ENCODE data around the gene ZNF862.

ZNF862 gene

DNA sequence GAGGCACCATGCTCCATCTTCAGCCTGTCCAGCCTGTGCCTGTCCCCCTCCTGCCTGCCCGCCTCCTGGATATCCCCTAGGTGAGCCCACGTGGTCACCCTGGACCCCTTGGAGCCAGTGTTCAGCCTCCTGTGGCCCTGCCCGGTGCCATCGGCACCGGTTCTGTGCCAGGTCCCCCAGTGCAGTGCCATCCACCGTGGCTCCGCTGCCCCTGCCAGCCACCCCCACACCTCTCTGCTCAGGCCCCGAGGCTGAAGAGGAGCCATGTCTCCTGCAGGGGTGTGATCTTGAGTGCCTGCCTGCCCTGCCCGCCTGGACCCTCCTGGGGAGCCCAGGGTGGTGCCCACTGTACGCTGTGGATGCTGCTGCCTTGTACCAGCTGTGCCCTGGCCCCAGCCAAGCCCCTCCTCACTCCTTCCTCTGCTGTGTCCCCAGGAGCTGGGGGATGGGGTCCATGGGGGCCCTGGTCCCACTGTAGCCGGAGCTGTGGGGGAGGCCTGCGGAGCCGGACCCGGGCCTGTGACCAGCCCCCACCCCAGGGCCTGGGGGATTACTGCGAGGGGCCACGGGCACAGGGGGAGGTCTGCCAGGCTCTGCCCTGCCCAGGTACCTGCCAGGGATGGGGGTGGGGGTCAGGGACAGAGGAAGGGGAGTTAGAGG is 26.2 kb upstream of the ZNF862 start:
- DNase-seq (ENCODE audit: low spot score), result no peak

DNA sequence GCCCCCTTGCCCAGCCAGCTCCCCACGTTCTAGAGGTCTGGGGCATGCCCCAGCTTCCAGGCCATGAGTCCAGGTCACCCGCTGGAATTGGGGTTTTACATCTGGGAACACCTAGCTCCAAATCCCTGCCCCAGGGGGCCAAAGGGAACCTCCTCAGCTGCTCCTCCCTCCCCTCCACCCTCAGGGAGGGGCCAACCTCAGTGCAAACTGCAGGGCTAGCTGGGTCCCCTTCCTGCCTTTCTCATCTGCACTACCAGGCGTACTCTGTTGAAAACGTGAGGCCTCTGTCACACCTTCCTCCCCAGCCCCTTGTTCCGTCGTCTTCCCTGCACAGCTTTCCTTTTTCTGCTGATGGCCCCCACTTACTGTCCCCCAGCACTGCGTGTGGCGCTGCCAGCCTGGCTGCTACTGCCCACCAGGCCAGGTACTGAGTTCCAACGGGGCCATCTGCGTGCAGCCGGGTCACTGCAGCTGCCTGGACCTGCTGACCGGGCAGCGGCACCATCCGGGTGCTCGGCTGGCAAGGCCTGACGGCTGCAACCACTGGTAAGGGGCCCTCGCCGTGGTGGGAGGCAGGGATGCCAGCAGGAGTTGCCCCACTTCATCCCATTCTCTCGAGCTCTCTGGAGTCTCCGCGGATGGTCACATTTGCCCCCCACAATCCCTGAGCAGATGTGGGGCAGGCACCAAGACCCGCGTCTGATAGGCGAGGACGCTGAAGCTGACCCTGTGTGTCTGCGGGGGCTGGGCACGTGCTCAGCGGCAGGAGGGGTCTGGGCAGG is 24.7 kb upstream of the ZNF862 start:
- no peak for DNase-seq (ENCODE audit: low spot score)

GRCh38 chr7:149814494-149814893 is 23.7 kb upstream of the ZNF862 start:
- no peak for DNase-seq (ENCODE audit: low spot score)

DNA sequence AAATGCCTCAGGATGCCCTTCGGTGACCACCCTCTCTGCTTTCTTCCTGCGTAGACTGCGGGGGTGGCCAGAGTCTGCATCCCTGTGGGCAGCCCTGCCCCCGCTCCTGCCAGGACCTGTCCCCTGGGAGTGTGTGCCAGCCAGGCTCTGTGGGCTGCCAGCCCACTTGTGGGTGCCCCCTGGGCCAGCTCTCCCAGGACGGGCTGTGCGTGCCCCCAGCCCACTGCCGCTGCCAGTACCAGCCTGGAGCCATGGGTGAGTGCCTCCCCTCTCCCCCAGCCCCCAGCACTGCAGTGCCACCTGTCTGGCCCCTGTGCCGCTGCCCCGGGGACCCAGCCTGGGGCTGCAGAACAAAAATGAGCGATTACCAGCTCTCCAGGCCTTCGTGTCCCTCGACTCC is 23.1 kb upstream of the ZNF862 start:
- DNase-seq (ENCODE audit: low spot score), result no peak

DNA sequence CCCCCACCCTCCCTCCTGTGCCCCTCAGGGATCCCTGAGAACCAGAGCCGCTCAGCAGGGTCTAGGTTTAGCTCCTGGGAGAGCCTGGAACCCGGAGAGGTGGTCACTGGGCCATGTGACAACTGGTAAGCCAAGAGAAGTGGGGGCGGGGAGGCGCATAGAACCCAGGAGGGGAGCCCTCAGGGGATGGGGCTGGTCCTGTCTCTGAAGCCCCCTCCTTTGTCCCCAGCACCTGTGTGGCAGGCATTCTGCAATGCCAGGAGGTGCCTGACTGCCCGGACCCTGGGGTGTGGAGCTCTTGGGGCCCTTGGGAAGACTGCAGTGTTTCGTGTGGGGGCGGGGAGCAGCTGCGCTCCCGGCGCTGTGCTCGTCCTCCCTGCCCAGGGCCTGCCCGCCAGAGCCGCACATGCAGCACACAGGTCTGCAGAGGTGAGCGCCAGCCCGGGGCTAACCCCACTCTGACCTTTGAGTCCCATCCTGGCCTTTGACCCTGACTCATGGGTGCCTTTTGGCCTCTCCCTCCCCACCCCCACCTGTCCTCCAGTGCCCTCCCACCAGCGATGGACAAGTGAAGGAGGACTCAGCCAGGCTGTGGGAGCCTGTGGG is 22.4 kb upstream of the ZNF862 start:
- DNase-seq (ENCODE audit: low spot score), result no peak

DNA sequence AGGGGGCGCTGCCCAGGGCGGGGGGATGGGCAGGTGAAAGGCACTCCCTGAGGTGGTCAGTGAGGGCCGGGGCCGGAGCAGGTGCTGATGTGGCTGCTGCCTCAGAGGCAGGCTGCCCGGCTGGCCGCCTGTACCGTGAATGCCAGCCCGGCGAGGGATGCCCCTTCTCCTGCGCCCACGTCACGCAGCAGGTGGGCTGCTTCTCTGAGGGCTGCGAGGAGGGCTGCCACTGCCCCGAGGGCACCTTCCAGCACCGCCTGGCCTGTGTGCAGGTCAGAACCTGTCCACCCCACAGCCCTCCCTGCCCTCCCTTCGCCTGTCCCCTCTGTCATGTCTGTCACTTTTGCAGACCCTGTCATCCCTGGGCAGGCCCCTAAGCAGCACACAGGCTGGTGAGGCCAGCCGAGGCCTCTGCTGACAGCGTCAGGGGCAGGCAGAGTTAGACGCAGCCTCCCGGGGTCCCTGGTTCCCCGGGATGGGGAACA is 21.9 kb upstream of the ZNF862 start:
- no peak for DNase-seq (ENCODE audit: low spot score)

- no peak for DNase-seq (ENCODE audit: low spot score)
Measured at GRCh38 chr7:149816794-149817193, 21.4 kb upstream of the ZNF862 start.

DNA sequence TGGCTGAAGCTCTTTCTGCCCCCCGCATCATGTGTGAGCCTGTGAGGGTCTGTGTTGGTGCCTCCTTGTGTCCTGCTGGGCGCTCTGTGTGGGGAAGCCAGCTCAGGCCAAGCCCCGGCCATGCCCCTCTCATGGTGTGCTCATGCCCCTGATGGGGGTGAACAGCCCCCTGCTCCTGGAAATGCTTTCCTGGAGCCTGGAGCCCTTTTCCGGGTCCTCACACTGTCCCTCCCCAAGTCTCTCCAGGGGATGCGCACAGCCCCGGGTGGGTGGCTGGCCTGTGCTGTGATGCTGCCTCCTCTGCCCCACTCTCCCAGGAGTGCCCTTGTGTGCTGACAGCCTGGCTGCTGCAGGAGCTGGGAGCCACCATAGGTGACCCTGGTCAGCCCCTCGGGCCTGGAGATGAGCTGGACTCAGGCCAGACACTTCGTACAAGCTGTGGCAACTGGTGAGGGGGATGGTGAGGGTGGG is 20.8 kb upstream of the ZNF862 start:
- no peak for DNase-seq (ENCODE audit: low spot score)

DNA sequence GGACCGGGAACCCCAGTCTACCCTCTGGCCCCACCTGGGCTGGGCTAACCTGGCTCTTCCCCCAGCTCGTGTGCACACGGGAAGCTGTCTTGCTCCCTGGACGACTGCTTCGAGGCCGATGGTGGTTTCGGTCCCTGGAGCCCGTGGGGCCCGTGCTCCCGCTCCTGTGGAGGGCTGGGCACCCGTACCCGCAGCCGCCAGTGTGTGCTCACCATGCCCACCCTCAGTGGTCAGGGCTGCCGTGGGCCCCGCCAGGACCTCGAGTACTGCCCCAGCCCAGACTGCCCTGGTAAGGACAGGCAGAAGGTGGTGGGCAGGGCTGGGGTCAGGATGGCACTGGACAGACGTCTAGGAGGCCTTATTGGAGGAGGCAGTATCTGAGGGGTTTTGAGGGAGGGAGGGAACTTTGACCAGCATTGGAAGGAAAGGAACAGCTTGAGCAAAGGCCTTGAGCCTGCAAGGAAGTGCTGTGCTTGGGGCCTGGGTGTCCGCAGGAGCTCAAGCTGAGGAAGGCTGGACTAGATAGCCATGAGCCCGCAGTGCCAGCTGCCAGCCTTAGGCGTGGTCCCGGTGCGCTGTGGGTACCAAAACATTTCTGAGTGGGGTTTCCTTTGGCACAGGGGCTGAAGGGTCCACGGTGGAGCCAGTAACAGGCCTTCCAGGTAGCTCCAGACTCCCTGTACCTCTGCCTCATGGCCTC is 20.2 kb upstream of the ZNF862 start:
- DNase-seq (ENCODE audit: low spot score), result no peak

- no peak for DNase-seq (ENCODE audit: low spot score)
Measured at GRCh38 chr7:149818536-149818840, 19.7 kb upstream of the ZNF862 start.

GRCh38 chr7:149819141-149819960 is 18.8 kb upstream of the ZNF862 start:
- DNase-seq (ENCODE audit: low spot score), result no peak

GRCh38 chr7:149819961-149820340 is 18.2 kb upstream of the ZNF862 start:
- no peak for DNase-seq (ENCODE audit: low spot score)

GRCh38 chr7:149820622-149821190 is 17.5 kb upstream of the ZNF862 start:
- DNase-seq (ENCODE audit: low spot score), result no peak

DNA sequence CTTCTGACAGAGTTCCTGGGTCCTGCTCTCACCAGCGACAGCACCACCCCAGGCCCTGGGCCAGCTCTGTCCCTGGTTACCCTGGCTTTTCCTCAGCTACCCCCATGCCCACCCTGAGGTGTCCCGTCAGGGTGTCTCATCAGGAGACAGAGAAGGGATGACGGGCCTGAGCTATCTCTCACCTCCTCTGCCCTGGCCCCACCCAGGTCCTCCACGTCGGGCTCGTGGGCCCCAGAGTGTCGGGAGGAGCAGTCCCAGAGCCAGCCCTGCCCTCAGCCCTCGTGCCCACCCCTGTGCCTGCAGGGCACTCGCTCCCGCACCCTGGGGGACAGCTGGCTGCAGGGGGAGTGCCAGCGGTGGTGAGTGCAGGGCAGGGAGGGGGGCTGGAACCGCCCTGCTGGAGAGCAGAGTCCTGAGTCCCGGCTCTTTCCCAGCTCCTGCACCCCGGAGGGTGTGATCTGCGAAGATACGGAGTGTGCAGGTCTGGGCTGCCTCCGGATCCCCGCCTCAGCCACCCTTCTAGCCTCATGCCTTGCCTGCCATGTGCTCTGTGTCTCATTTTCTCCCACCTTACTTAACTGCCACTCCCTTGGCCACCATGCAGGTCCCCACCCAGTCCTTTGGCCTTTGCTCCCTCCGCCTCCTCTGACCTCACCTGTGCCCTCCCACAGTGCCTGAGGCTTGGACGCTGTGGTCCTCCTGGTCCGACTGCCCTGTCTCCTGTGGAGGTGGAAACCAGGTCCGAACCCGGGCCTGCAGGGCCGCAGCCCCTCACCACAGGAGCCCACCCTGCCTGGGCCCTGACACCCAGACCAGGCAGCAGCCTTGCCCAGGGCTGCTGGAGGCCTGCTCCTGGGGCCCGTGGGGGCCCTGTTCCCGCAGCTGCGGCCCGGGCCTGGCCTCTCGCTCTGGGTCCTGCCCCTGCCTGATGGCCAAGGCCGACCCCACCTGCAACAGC is 16.7 kb upstream of the ZNF862 start:
- no peak for DNase-seq (ENCODE audit: low spot score)

DNA sequence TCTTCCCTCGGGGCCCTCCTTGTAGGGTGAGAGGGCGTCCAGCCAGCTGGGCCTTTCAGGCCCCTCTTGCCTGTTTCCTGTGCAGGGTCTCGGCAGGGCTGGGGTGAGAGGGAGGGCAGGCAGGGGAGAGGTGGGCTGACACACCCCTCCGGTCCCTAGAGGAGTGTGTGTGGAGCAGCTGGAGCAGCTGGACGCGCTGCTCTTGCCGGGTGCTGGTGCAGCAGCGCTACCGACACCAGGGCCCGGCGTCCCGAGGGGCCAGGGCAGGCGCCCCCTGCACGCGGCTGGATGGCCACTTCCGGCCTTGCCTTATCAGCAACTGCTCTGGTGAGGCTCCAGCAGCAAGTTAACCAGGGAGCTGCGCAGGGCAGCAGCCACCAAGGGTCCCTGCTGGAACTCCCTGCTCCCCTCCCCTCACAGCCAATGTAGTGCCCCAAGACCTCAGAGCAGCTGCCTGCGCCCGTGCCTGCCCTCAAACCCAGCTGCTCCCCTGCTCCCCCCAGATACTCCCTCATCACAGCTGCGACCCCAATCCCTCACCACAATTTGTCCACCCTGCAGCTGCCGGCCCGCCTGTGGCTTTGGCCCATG is 15.7 kb upstream of the ZNF862 start:
- no peak for DNase-seq (ENCODE audit: low spot score)

GRCh38 chr7:149823191-149823630 is 15.0 kb upstream of the ZNF862 start:
- no peak for DNase-seq (ENCODE audit: low spot score)

DNA sequence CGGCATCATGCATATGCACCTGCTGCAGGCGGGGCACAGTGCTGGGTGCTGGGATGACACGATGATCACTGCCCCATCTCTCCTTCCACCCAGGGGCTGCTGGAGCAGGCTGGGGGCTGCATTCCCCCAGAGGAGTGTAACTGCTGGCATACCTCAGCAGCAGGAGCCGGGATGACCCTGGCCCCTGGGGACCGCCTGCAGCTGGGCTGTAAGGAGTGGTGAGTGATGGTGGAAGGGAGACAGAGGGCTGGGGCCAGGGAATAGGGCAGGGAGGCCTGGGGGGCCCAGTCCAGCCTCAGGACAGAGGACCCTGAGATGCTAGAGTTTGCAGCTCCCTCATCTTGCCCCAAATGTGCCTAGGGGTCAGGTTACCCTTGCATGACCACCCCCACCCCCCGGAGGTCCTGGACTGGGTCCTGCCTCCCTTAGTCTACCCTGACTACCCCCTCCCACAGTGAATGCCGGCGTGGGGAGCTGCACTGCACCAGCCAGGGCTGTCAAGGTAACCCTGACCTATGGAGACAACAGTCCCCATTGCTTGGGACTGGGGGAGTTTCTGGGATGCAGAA is 14.5 kb upstream of the ZNF862 start:
- DNase-seq (ENCODE audit: low spot score), result no peak

DNA sequence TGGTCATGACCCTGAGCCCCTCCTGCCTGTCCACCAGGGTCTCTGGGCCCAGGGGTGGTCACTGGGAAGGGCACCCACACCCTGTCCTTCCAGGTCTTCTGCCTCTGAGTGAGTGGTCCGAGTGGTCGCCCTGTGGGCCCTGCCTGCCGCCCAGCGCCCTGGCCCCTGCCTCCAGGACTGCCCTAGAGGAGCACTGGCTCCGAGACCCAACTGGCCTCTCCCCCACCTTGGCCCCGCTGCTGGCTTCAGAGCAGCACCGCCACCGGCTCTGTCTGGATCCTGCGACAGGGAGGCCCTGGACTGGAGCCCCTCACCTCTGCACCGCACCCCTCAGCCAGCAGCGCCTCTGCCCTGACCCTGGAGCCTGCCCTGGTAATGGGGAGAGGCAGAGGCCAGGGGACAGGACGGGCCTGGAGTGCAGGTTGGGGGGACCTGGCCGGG is 13.9 kb upstream of the ZNF862 start:
- DNase-seq (ENCODE audit: low spot score), result no peak
